HG02571 (cell line): ENCODE data around the gene DNAJC3.
"Not testable (repeated sequence)": the region's sequence is repeated elsewhere in the genome, so short reads cannot be mapped to it uniquely, and the experiment has no call there.

Source experiments
- ATAC-seq: cut with Tn5 transposase; IDR thresholded peaks from one replicate; pipeline ENCODE4 v1.9.1; 2021; ENCODE audit warnings: mild to moderate bottlenecking, moderate library complexity; ENCODE audit not compliant: unreplicated experiment

The DNAJC3 gene

GRCh38 chr13:95676762-95677563, at the start of gene DNAJC3:
Gene DNAJC3 (plus strand): TSS chr13:95677139. CDS start chr13:95677256, 117 bp downstream.
- ATAC-seq = peak; percentile 96

GRCh38 chr13:95627590-95627989, 49.3 kb upstream of the DNAJC3 start:
- ATAC-seq = no peak

GRCh38 chr13:95628488-95628887, 48.5 kb upstream of the DNAJC3 start:
- ATAC-seq = no peak

GRCh38 chr13:95629071-95629470, 47.9 kb upstream of the DNAJC3 start:
- ATAC-seq = no peak

- no peak for ATAC-seq
Observed at GRCh38 chr13:95630593-95630992, 46.3 kb upstream of the DNAJC3 start.

- no peak for ATAC-seq
Observed at GRCh38 chr13:95636853-95637252, 40.1 kb upstream of the DNAJC3 start.

GRCh38 chr13:95641291-95642027, 35.5 kb upstream of the DNAJC3 start:
- no peak for ATAC-seq

- no peak for ATAC-seq
Observed at GRCh38 chr13:95642028-95642621, 34.8 kb upstream of the DNAJC3 start.

- ATAC-seq = no peak
Observed at GRCh38 chr13:95642999-95643398, 33.9 kb upstream of the DNAJC3 start.

- no peak for ATAC-seq
Observed at GRCh38 chr13:95643571-95643935, 33.4 kb upstream of the DNAJC3 start.

GRCh38 chr13:95643936-95644598, 32.9 kb upstream of the DNAJC3 start:
- ATAC-seq = peak; percentile 36

GRCh38 chr13:95644601-95645052, 32.3 kb upstream of the DNAJC3 start, which contains the start of gene DZIP1:
Gene DZIP1 (minus strand): TSS chr13:95644706. CDS start chr13:95642029, 2,677 bp downstream.
- peak; percentile 74 for ATAC-seq

- ATAC-seq = no peak
Observed at GRCh38 chr13:95647321-95647720, 29.6 kb upstream of the DNAJC3 start.

GRCh38 chr13:95650696-95651095, 26.2 kb upstream of the DNAJC3 start:
- no peak for ATAC-seq

GRCh38 chr13:95652244-95652764, 24.6 kb upstream of the DNAJC3 start:
- no peak for ATAC-seq

- no peak for ATAC-seq
Observed at GRCh38 chr13:95652821-95653220, 24.1 kb upstream of the DNAJC3 start.

- no peak for ATAC-seq
Observed at GRCh38 chr13:95656386-95657015, 20.4 kb upstream of the DNAJC3 start.

GRCh38 chr13:95659500-95659899, 17.4 kb upstream of the DNAJC3 start:
- ATAC-seq = no peak

GRCh38 chr13:95660981-95661581, 15.9 kb upstream of the DNAJC3 start:
- no peak for ATAC-seq

- not testable (repeated sequence) for ATAC-seq
Observed at GRCh38 chr13:95667235-95667634, 9.7 kb upstream of the DNAJC3 start.
